Peyer's patch (tissue), 4 donors: ENCODE results near the gene RGS3. TPM values are rescaled to one million over a fixed set of nuclear protein-coding genes. Genes with fewer than 3 reads are reported as not detected.

Experiments used
- DNase-seq, 3 donors: peaks; one replicate each; pipeline ENCODE4 v3.0.0-alpha.2; 2017 to 2019
- H3K27ac ChIP-seq, 4 donors: fragments of 200-600 bp; sonication (generic); one replicate each; pipeline ENCODE4 v1.5.1; 2016 to 2019
- H3K27me3 ChIP-seq, 2 donors: fragments of 200-600 bp; sonication (generic); one replicate each; pipeline ENCODE4 v1.5.1; 2019
- H3K36me3 ChIP-seq, 3 donors: fragments of 200-600 bp; sonication (generic); one replicate each; pipeline ENCODE4 v1.5.1; 2016 to 2019
- H3K4me1 ChIP-seq, 4 donors: fragments of 200-600 bp; sonication (generic); one replicate each; pipeline ENCODE4 v1.5.1; 2016 to 2019
- H3K4me3 ChIP-seq, 4 donors: fragments of 200-600 bp; sonication (generic); 1 replicate in 3 of 4; 2 replicates in 1 of 4; pipeline ENCODE4 v1.5.1; 2016 to 2019; ENCODE audit warnings: mild to moderate bottlenecking in 1 of 4
- H3K9me3 ChIP-seq, 4 donors: fragments of 200-600 bp; sonication (generic); one replicate each; pipeline ENCODE4 v1.5.1; 2016 to 2019; ENCODE audit warnings: mild to moderate bottlenecking in 1 of 4
- CTCF ChIP-seq, 6 experiments: fragments of 450-650 bp in 4 of 6; fragments of 200-600 bp in 2 of 6; sonication (generic) in 1 of 6; IDR thresholded peaks; one replicate each; pipeline ENCODE4 v1.5.1; 2017 to 2019; ENCODE audit warnings: antibody characterized with exemption in 6 of 6, mild to moderate bottlenecking in 3 of 6, moderate library complexity in 1 of 6
- POLR2A ChIP-seq, 2 donors: fragments of 450-650 bp; IDR thresholded peaks; one replicate each; pipeline ENCODE4 v1.5.1; 2017; ENCODE audit warnings: antibody characterized with exemption in 2 of 2, mild to moderate bottlenecking in 2 of 2, moderate library complexity in 2 of 2
- total RNA-seq, 4 donors: library from RNA; depleted of rRNA; stranded (reverse); fragments of >200 nt; gene quantifications; one replicate each; pipeline ENCODE4 v1.1.0, GENCODE V29; 2016

The RGS3 gene
- total RNA-seq, 4 donors from 2014 or later: 55.3 to 113 (median 88.6) TPM

DNA sequence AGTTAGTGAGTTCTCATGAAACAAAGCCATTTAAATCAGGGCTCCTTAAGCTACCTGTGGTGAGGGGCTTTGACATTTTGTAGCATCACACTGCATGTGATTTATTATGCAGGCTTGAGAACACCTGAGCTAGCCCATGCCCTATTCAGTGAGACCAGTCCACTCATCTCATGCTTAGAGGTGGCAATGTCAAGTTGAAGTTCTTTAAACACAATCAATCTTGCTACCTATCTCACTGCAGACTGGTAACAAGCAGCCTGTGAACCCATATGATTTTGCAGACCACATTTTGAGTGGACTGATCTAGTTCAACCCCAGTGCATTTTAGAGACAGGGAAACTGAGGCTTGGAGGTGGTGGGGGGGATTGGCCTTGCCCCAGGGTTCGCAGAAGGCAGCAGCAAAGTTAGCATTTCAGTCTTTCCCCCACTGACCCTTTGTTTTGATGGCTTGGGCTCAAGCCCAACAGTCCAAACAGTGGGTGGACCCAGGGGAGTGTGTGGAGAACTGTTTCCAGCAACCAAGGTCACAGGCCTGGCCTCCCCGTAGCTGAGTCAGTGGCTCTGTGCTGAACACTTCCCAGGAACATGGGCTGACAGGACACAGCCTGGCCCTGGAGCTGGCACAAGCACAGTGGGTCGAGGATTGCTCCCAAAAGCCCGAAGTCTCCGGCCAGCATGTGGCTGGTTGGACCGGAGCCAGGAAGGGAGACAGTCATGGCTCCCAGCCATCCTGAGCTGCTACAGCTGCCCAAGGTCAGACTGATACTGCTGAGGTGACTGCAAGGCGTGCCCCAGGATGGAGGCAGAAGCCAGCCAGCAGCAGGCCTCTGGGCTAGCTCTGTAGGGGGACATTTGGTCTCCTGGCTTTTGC, 95.3 kb downstream of the RGS3 start:
- peak in 2 of 3 donors; percentile 63 to 64 for DNase-seq
- Histone ChIP-seq H3K36me3 (no peaks in the 10 kb centered on the region), H3K9me3 (no peaks in the 10 kb centered on the region), H3K4me3 (no peak overlapping the region), H3K4me1 (peaks cover 0 to 25% (median 0%) of the 10 kb centered on the region in 4 donors), H3K27me3 (no peaks in the 10 kb centered on the region), H3K27ac (peak overlapping the region in 3 of 4 donors; percentile 29 to 53 (median 31))
- no peak for TF ChIP-seq CTCF (IDR thresholded peaks at IDR 0.05)
- TF ChIP-seq POLR2A (IDR thresholded peaks at IDR 0.05): no peak

DNA sequence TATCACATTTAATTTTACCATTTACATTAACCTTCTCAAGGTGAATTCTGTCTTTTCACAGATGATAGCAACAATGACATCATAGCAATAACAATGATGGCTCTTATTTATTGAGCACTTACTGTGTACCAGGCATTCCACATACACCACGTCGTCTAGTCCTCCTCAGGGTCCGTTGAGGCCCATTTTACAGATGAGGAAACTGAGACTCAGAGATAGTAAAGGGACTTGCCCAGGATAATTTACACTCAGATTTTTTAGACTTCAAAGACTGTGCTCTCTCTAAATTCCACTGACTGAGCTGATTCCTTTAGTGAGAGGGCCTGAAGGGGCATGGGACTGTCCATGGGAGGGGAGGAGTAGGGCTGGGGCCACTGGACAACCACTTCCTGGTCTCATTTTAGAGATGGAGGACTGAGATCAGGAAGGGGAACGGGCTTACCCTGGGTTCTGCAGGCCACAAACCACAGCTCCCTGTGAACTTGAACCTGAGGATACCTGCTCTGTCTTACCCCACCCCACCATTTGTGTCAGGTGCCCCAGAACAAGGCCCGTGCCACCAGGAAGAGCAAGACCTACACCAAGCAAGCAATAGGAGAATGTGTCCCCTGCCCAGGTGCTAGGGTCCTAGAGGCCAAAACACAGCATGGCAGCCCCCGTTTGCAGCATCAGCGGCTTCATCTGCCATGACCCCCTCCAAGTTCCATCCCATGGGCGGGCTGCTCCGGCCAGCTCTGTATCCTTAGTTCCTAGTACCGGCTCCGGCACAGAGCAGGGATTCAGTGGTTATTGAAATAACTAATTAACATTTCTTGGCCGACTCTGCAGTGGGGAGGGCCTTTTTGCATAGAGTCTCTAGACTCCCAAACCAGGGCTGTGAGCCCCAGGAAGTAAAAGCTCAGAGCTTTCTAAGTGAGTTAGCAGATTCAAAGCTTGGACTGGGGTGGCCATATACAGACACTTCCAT, 96.6 kb downstream of the RGS3 start:
- H3K27me3 ChIP-seq: no peaks in the 10 kb centered on the region
- TF ChIP-seq POLR2A (IDR thresholded peaks at IDR 0.05) (no peak), CTCF (IDR thresholded peaks at IDR 0.05) (no peak)
- no peaks in the 10 kb centered on the region for H3K9me3 ChIP-seq
- no peak overlapping the region for H3K4me3 ChIP-seq
- no peak for DNase-seq
- no peak overlapping the region for H3K27ac ChIP-seq
- H3K36me3 ChIP-seq: no peaks in the 10 kb centered on the region
- peaks cover 0 to 37% (median 4%) of the 10 kb centered on the region in 4 donors for H3K4me1 ChIP-seq

- no peak for DNase-seq
- no peaks in the 10 kb centered on the region for H3K36me3 ChIP-seq
- no peaks in the 10 kb centered on the region for H3K9me3 ChIP-seq
- H3K4me1 ChIP-seq: peaks cover 0 to 58% (median 4%) of the 10 kb centered on the region in 4 donors
- no peak for TF ChIP-seq CTCF (IDR thresholded peaks at IDR 0.05)
- no peak for TF ChIP-seq POLR2A (IDR thresholded peaks at IDR 0.05)
- H3K27ac ChIP-seq: no peak overlapping the region
- H3K4me3 ChIP-seq: no peak overlapping the region
- no peaks in the 10 kb centered on the region for H3K27me3 ChIP-seq
Observed at GRCh38 chr9:113562653-113563381, 99.3 kb downstream of the RGS3 start.

DNA sequence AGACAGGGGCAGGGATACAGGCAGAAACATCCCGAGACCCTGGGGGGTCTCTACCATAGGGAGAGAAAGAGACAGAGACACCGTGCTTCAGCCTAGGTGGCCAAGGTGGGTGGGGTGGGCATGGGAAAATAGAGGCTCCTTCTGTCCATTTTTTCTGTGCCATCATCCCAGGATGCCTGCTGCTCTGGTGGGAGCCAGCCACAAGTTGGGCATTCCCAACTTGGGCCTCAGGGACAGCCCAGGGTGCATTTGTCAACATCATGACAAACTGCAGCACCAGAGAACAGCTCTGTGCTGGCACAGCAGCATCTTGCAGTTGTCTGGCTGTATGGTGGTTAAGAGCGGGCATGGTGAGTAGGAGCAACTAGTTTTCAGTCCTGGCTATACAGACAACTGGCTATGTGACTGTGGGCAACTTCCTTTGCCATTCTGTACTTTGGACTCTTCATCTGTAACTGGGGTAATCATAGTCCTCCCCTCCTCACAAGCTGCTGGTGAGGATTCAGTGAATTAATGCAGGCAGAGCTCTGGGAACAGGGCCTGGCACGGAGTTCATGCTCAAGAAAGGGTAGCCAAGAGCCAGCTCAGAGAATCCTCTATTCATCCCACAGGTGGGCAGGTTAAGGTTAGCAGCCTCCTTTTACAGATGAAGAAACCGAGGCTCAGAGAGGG, 100.4 kb downstream of the RGS3 start:
- no peak for TF ChIP-seq CTCF (IDR thresholded peaks at IDR 0.05)
- TF ChIP-seq POLR2A (IDR thresholded peaks at IDR 0.05): no peak
- H3K4me1 ChIP-seq: peaks cover 0 to 62% (median 4%) of the 10 kb centered on the region in 4 donors
- no peaks in the 10 kb centered on the region for H3K27me3 ChIP-seq
- H3K9me3 ChIP-seq: no peaks in the 10 kb centered on the region
- H3K36me3 ChIP-seq: no peaks in the 10 kb centered on the region
- H3K27ac ChIP-seq: peak overlapping the region; percentile 52 to 76 (median 66)
- DNase-seq: no peak
- H3K4me3 ChIP-seq: no peak overlapping the region
